Osteocyte (in vitro differentiated cells): ENCODE results near the gene CRB3. TPM values are rescaled to one million over a fixed set of nuclear protein-coding genes. Genes with fewer than 3 reads are reported as not detected.

Experiments used
- DNase-seq: peaks from one replicate; pipeline ENCODE4 v3.0.0; 2021; ENCODE audit warnings: mixed read lengths; ENCODE audit not compliant: unreplicated experiment; ENCODE audit errors: extremely low spot score
- H3K27ac Mint-ChIP-seq: one replicate; pipeline ENCODE4 v1.8.0; 2021; ENCODE audit warnings: mild to moderate bottlenecking, mixed read lengths; ENCODE audit not compliant: unreplicated experiment
- H3K27me3 Mint-ChIP-seq: one replicate; pipeline ENCODE4 v1.8.0; 2021; ENCODE audit warnings: mixed read lengths; ENCODE audit not compliant: unreplicated experiment
- H3K36me3 Mint-ChIP-seq: one replicate; pipeline ENCODE4 v1.8.0; 2021; ENCODE audit warnings: mixed read lengths; ENCODE audit not compliant: unreplicated experiment
- H3K4me1 Mint-ChIP-seq: one replicate; pipeline ENCODE4 v1.8.0; 2021; ENCODE audit warnings: mixed read lengths; ENCODE audit not compliant: unreplicated experiment
- H3K4me3 Mint-ChIP-seq: one replicate; pipeline ENCODE4 v1.8.0; 2021; ENCODE audit warnings: mild to moderate bottlenecking, moderate library complexity, mixed read lengths; ENCODE audit not compliant: unreplicated experiment
- H3K9me3 Mint-ChIP-seq: one replicate; pipeline ENCODE4 v1.8.0; 2021; ENCODE audit warnings: mixed read lengths; ENCODE audit not compliant: unreplicated experiment
- CTCF ChIP-seq: fragments of 200-600 bp; sonication (generic); IDR thresholded peaks from 2 replicates; pipeline ENCODE4 v1.5.0; 2021; ENCODE audit warnings: antibody characterized with exemption, mild to moderate bottlenecking, moderate library complexity
- total RNA-seq: library from RNA; stranded (reverse); gene quantifications from 2 replicates; pipeline ENCODE4 v1.2.1, GENCODE V29; 2021

The CRB3 gene
- total RNA-seq, 1 donor from 2014 or later: not detected

DNA sequence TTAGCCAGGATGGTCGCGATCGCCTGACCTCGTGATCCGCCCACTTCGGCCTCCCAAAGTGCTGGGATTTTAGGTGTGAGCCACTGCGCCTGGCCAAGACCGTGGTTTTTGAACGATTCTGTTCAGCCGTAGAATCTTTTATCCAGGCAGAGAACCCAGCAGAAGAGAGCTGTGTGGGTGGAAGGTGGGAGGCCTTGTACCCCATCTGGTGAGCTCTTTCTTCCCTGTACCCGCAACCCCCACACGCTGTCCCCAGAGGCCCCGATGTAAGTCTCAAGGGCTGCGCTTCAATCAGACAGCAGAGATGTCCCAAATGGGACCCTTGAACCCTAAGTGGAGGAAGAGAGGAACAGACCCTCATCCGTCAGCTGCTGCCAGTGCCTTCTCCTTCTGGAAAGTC, 8.1 kb upstream of the CRB3 start:
- no peak overlapping the region for H3K27ac Mint-ChIP-seq
- H3K36me3 Mint-ChIP-seq: peaks cover 43% of the 10 kb centered on the region
- no peaks in the 10 kb centered on the region for H3K27me3 Mint-ChIP-seq
- H3K4me1 Mint-ChIP-seq: peaks cover 17% of the 10 kb centered on the region
- TF ChIP-seq CTCF: no peak
- H3K9me3 Mint-ChIP-seq: peaks cover 8% of the 10 kb centered on the region
- no peak overlapping the region for H3K4me3 Mint-ChIP-seq
- no peak for DNase-seq

DNA sequence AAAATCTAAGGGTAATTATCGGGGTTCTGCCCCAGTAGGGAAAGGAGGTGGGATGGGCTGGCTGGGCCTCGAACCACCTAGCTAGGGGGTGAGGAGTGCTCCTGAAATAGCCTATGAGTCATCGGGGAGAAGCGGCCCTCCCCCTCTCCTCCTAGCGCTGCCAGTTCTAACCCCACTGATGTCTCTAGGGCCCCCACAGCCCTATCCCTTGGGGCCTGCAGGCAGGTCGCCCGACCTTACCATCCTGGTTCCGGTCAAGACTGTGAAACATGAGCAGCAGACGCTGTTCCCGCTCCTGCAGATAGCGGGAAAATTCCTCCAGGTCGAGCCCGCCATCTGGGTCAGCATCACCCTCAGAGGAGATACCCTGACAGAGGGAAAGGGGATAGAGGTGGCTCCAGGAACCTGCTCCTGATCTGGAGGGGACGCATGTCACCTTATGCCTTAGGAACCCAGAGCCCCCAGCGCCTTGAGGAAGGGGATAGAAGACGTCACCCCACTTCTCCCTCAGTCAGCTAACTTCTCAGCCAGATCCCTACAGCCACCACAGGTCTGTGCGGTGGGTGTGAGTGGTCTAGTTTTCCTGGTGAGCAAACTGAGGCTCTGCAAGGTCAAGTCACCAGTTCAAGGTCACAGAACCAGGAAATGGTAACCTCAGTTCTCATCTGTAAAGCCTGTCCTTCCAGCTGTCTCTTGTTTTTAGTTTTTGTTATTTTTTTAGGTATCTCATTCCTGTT, 5.9 kb upstream of the CRB3 start:
- H3K4me3 Mint-ChIP-seq: peak overlapping the region; percentile 89
- no peak for DNase-seq
- TF ChIP-seq CTCF: no peak
- no peak overlapping the region for H3K27ac Mint-ChIP-seq
- H3K27me3 Mint-ChIP-seq: peaks cover 7% of the 10 kb centered on the region
- peaks cover 8% of the 10 kb centered on the region for H3K9me3 Mint-ChIP-seq
- peaks cover 30% of the 10 kb centered on the region for H3K36me3 Mint-ChIP-seq
- peaks cover 17% of the 10 kb centered on the region for H3K4me1 Mint-ChIP-seq

- peaks cover 8% of the 10 kb centered on the region for H3K27me3 Mint-ChIP-seq
- TF ChIP-seq CTCF: no peak
- DNase-seq: no peak
- H3K36me3 Mint-ChIP-seq: peaks cover 24% of the 10 kb centered on the region
- peaks cover 4% of the 10 kb centered on the region for H3K9me3 Mint-ChIP-seq
- H3K27ac Mint-ChIP-seq: peak overlapping the region; percentile 54
- peak overlapping the region; percentile 89 for H3K4me3 Mint-ChIP-seq
- H3K4me1 Mint-ChIP-seq: peaks cover 17% of the 10 kb centered on the region
Measured at GRCh38 chr19:6458695-6459261, 5.3 kb upstream of the CRB3 start.

DNA sequence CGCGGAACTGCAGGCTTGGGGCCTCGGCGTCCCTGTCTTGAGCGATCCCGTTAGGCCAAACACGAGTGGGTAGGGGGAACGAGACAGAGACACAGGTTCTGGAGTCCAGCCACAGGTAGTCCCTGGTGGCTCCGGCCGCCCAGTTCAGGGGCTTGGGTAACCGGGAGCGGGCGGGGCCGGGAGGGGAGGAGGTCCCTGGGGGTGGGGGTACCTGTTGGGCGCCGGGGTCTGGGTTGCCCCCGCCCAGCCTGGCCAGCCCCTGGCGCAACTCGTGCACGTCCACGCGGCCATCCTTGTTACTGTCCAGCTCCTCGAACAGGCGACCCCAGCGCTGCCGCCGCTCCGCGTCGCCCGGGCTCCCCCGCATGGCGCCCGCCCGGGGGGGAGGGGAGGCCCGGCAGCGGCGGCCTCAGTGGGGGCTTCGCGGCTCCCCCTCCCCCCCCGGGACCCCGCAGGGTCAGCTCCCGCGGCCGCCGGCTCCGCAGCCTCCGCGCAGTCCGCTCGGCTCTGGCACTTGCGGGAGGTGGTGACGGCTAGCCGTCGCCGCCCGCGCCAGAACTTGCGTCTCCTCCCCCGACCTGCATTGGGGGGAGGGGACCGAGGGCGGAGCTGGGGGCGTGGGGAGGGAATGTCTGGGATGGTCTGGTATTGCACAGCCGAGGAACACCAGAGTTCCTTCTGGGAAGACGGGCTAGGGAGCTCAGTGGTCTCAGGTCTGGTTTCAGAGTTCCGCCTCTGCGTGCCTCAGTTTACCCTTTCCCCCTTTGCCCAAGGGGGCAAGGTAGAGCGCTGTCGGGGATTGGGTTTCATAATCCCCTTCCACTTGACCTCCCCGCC, 4.6 kb upstream of the CRB3 start, which contains the start of gene SLC25A23:
SLC25A23 (minus strand) TSS at position 531 of the 837 bp plus-strand sequence; CDS start at position 367, 164 bp downstream.
- TF ChIP-seq CTCF: no peak
- Mint-ChIP-seq H3K9me3 (no peaks in the 10 kb centered on the region), H3K36me3 (peaks cover 18% of the 10 kb centered on the region), H3K27me3 (peaks cover 11% of the 10 kb centered on the region), H3K4me1 (peaks cover 17% of the 10 kb centered on the region), H3K27ac (peak within 1 kb of the TSS; percentile 86), H3K4me3 (peak within 1 kb of the TSS; percentile 94)
- DNase-seq: peak; percentile 87
